ENCODE results near the gene TICAM2.

The TICAM2 gene

DNA sequence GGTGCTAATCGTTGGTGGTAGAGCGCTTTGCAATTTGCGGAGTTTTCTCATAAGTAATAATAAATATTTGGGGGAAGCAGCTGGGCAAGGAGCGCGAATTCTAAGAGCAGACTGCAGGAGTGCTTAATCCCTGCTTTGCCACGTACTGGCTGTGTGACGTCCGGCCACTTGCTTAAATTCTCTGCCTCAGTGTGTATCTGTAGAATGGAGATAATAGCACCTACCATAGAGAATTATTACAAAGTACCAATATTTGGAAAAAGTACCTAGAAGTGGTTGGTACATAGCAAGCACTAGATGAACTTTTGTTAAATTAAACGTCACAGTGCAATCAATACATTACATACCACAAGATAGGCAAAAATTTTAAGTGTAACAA is 24.2 kb upstream of the TICAM2 start:
- DNase-seq (ENCODE audit: low spot score) = no peak
- ChIA-PET POLR2A (ENCODE audit: low non-redundant PET) (no interaction called here), CTCF (interaction anchor here (1.3 kb wide), 1 partner anchor 9 kb away, joined by 4 read pairs; no protein-coding TSS in a partner anchor)
- TF ChIP-seq CTCF (conservative IDR thresholded peaks at IDR 0.05; ENCODE audit: low read depth) = no peak
- peak overlapping the region; percentile 83 for H3K27ac ChIP-seq

GRCh38 chr5:115625579-115626444 is 23.5 kb upstream of the TICAM2 start, which contains the start of gene TMED7:
TSS of gene TMED7 (minus strand) at chr5:115626036. CDS start at chr5:115625792, 244 bp downstream.
- POLR2A ChIA-PET (ENCODE audit: low non-redundant PET) = no interaction called here
- H3K27ac ChIP-seq = peak within 1 kb of the TSS; percentile 83
- CTCF ChIA-PET = interaction anchor here (0.7 to 1.5 kb wide), 3 partner anchors 9 to 87 kb away, joined by 3 to 7 read pairs (median 4); no protein-coding TSS in a partner anchor
- no peak for TF ChIP-seq CTCF (conservative IDR thresholded peaks at IDR 0.05; ENCODE audit: low read depth)
- DNase-seq (ENCODE audit: low spot score) = peak; percentile 97

- peak overlapping the region; percentile 83 for H3K27ac ChIP-seq
- CTCF ChIA-PET = interaction anchor here (0.6 to 1.5 kb wide), 3 partner anchors 10 to 86 kb away, joined by 3 to 7 read pairs (median 4); no protein-coding TSS in a partner anchor
- no peak for DNase-seq (ENCODE audit: low spot score)
- POLR2A ChIA-PET (ENCODE audit: low non-redundant PET) = interaction anchor here (0.6 kb wide), 1 partner anchor 1229 kb away, joined by 6 read pairs; no protein-coding TSS in a partner anchor
- TF ChIP-seq CTCF (conservative IDR thresholded peaks at IDR 0.05; ENCODE audit: low read depth) = no peak
Observed at GRCh38 chr5:115624994-115625393, 22.7 kb upstream of the TICAM2 start.

GRCh38 chr5:115623658-115624057 is 21.4 kb upstream of the TICAM2 start:
- POLR2A ChIA-PET (ENCODE audit: low non-redundant PET) = interaction anchor here (0.6 kb wide), 1 partner anchor 231 kb away, joined by 4 read pairs; no protein-coding TSS in a partner anchor
- no peak for DNase-seq (ENCODE audit: low spot score)
- H3K27ac ChIP-seq = no peak overlapping the region
- no peak for TF ChIP-seq CTCF (conservative IDR thresholded peaks at IDR 0.05; ENCODE audit: low read depth)
- CTCF ChIA-PET = interaction anchor here (0.9 kb wide), 1 partner anchor 11 kb away, joined by 3 read pairs; no protein-coding TSS in a partner anchor

- CTCF ChIA-PET = no interaction called here
- POLR2A ChIA-PET (ENCODE audit: low non-redundant PET) = no interaction called here
- no peak for TF ChIP-seq CTCF (conservative IDR thresholded peaks at IDR 0.05; ENCODE audit: low read depth)
- DNase-seq (ENCODE audit: low spot score) = no peak
- H3K27ac ChIP-seq = no peak overlapping the region
Observed at GRCh38 chr5:115621365-115621900, 19.2 kb upstream of the TICAM2 start.

GRCh38 chr5:115616892-115617291 is 14.6 kb upstream of the TICAM2 start:
- no peak for TF ChIP-seq CTCF (conservative IDR thresholded peaks at IDR 0.05; ENCODE audit: low read depth)
- ChIA-PET CTCF (interaction anchor here (0.5 to 0.6 kb wide), 5 partner anchors 124 to 1551 kb away, joined by 3 to 6 read pairs (median 4); no protein-coding TSS in a partner anchor), POLR2A (ENCODE audit: low non-redundant PET) (no interaction called here)
- H3K27ac ChIP-seq = no peak overlapping the region
- no peak for DNase-seq (ENCODE audit: low spot score)

All from RWPE1 (cell line).